Right lobe of liver (tissue), 4 donors: ENCODE results near the gene NAV2.

ENCODE experiments used
- POLR2A ChIP-seq: fragments of 450-650 bp; IDR thresholded peaks from one replicate; pipeline ENCODE4 v1.6.1; 2017; ENCODE audit warnings: antibody characterized with exemption, mild to moderate bottlenecking
- TF ChIP-seq, protein P1 (sequence below), 4 donors: fragments of 200-600 bp in 3 of 4; fragments of 450-650 bp in 1 of 4; IDR thresholded peaks; one replicate each; pipeline versions ENCODE4 v1.5.1 to v1.8.0; 2016 to 2022; ENCODE audit warnings: antibody characterized with exemption in 4 of 4, mild to moderate bottlenecking in 2 of 4
- donor health status: DM: no; HTN: no; CAD: no.
- donor health status: DM: no; HTN: no; CAD: no.
- donor health status: DM: no; HTN: yes; CAD: no.

DNA sequence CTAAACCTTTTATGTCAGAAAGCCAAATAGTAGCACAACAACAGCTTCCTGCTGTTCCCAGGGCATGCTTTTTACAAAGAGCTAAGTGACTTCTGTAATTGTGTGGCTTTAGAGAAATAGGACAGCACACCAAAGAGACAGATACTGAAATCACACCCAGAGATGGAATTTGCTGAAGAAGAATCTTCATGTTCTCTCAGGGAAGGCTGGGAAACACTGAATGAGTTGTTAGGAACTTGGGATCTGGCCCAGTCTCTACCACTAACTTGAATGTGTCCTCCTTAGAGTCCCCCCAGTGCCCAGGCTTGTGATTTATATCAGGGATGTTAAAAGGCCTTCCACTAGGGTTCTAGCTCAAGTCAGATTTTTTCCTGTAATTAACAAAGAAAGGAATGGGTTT lies 272.5 kb downstream of the NAV2 start:
- TF ChIP-seq, protein P1, sequence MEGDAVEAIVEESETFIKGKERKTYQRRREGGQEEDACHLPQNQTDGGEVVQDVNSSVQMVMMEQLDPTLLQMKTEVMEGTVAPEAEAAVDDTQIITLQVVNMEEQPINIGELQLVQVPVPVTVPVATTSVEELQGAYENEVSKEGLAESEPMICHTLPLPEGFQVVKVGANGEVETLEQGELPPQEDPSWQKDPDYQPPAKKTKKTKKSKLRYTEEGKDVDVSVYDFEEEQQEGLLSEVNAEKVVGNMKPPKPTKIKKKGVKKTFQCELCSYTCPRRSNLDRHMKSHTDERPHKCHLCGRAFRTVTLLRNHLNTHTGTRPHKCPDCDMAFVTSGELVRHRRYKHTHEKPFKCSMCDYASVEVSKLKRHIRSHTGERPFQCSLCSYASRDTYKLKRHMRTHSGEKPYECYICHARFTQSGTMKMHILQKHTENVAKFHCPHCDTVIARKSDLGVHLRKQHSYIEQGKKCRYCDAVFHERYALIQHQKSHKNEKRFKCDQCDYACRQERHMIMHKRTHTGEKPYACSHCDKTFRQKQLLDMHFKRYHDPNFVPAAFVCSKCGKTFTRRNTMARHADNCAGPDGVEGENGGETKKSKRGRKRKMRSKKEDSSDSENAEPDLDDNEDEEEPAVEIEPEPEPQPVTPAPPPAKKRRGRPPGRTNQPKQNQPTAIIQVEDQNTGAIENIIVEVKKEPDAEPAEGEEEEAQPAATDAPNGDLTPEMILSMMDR (IDR thresholded peaks at IDR 0.05), result no peak
- TF ChIP-seq POLR2A, result no peak
